Skeletal muscle satellite cell (primary cell): Measurements from ENCODE around the gene HECTD4.

Source experiments
- H3K27me3 ChIP-seq: 2 replicates; pipeline ENCODE4 v1.7.0; 2013; ENCODE audit warnings: low read length; ENCODE audit not compliant: control insufficient read depth, insufficient read depth
- H3K36me3 ChIP-seq: 2 replicates; pipeline ENCODE4 v1.7.0; 2013; ENCODE audit warnings: mild to moderate bottlenecking, control low read depth, low read length; ENCODE audit not compliant: insufficient read depth
- H3K4me1 ChIP-seq: 2 replicates; pipeline ENCODE4 v1.7.0; 2013; ENCODE audit warnings: low read length; ENCODE audit not compliant: control insufficient read depth, insufficient read depth
- H3K4me2 ChIP-seq: 2 replicates; pipeline ENCODE4 v1.7.0; 2013; ENCODE audit warnings: mild to moderate bottlenecking, low read length
- H3K4me3 ChIP-seq: 2 replicates; pipeline ENCODE4 v1.7.0; 2013; ENCODE audit warnings: low read length
- H3K9ac ChIP-seq: 2 replicates; pipeline ENCODE4 v1.7.0; 2013; ENCODE audit warnings: mild to moderate bottlenecking, low read depth, low read length, moderate library complexity
- H3K9me3 ChIP-seq: replicated peaks from 2 replicates; pipeline ENCODE4 v1.7.0; 2013; ENCODE audit warnings: mild to moderate bottlenecking, control low read depth, low read length

The HECTD4 gene

GRCh38 chr12:112314981-112315380 is 67.2 kb downstream of the HECTD4 start:
- Histone ChIP-seq H3K27me3 (no peaks in the 10 kb centered on the region), H3K4me2 (no peak overlapping the region), H3K4me1 (peaks cover 2% of the 10 kb centered on the region), H3K9me3 (no peaks in the 10 kb centered on the region), H3K9ac (no peak overlapping the region), H3K36me3 (peaks cover 21% of the 10 kb centered on the region), H3K4me3 (no peak overlapping the region)

- H3K4me3 ChIP-seq = no peak overlapping the region
- H3K4me1 ChIP-seq = peaks cover 5% of the 10 kb centered on the region
- no peak overlapping the region for H3K9ac ChIP-seq
- H3K4me2 ChIP-seq = no peak overlapping the region
- H3K36me3 ChIP-seq = peaks cover 30% of the 10 kb centered on the region
- no peaks in the 10 kb centered on the region for H3K9me3 ChIP-seq
- no peaks in the 10 kb centered on the region for H3K27me3 ChIP-seq
Measured at GRCh38 chr12:112309797-112310196, 72.4 kb downstream of the HECTD4 start.

- no peak overlapping the region for H3K4me3 ChIP-seq
- H3K4me1 ChIP-seq = peaks cover 5% of the 10 kb centered on the region
- H3K9me3 ChIP-seq = no peaks in the 10 kb centered on the region
- H3K4me2 ChIP-seq = no peak overlapping the region
- peaks cover 30% of the 10 kb centered on the region for H3K36me3 ChIP-seq
- no peaks in the 10 kb centered on the region for H3K27me3 ChIP-seq
- no peak overlapping the region for H3K9ac ChIP-seq
Measured at GRCh38 chr12:112308652-112309051, 73.6 kb downstream of the HECTD4 start.

GRCh38 chr12:112308161-112308560 is 74.1 kb downstream of the HECTD4 start:
- Histone ChIP-seq H3K27me3 (no peaks in the 10 kb centered on the region), H3K4me3 (no peak overlapping the region), H3K9me3 (no peaks in the 10 kb centered on the region), H3K4me2 (no peak overlapping the region), H3K36me3 (peaks cover 30% of the 10 kb centered on the region), H3K4me1 (peaks cover 5% of the 10 kb centered on the region), H3K9ac (no peak overlapping the region)

- H3K4me2 ChIP-seq = no peak overlapping the region
- H3K36me3 ChIP-seq = peaks cover 25% of the 10 kb centered on the region
- peaks cover 5% of the 10 kb centered on the region for H3K4me1 ChIP-seq
- H3K9ac ChIP-seq = no peak overlapping the region
- no peak overlapping the region for H3K4me3 ChIP-seq
- H3K27me3 ChIP-seq = no peaks in the 10 kb centered on the region
- H3K9me3 ChIP-seq = no peaks in the 10 kb centered on the region
Measured at GRCh38 chr12:112307317-112308011, 74.8 kb downstream of the HECTD4 start.

GRCh38 chr12:112305951-112306350 is 76.3 kb downstream of the HECTD4 start:
- Histone ChIP-seq H3K36me3 (peaks cover 29% of the 10 kb centered on the region), H3K27me3 (no peaks in the 10 kb centered on the region), H3K4me2 (no peak overlapping the region), H3K4me3 (no peak overlapping the region), H3K4me1 (peaks cover 5% of the 10 kb centered on the region), H3K9me3 (no peaks in the 10 kb centered on the region), H3K9ac (no peak overlapping the region)

GRCh38 chr12:112304436-112304835 is 77.8 kb downstream of the HECTD4 start:
- Histone ChIP-seq H3K9ac (no peak overlapping the region), H3K36me3 (peaks cover 29% of the 10 kb centered on the region), H3K4me3 (no peak overlapping the region), H3K4me1 (no peaks in the 10 kb centered on the region), H3K4me2 (no peak overlapping the region), H3K27me3 (no peaks in the 10 kb centered on the region), H3K9me3 (no peaks in the 10 kb centered on the region)

GRCh38 chr12:112303799-112304198 is 78.4 kb downstream of the HECTD4 start:
- no peaks in the 10 kb centered on the region for H3K9me3 ChIP-seq
- no peaks in the 10 kb centered on the region for H3K27me3 ChIP-seq
- H3K4me3 ChIP-seq = no peak overlapping the region
- H3K9ac ChIP-seq = no peak overlapping the region
- no peaks in the 10 kb centered on the region for H3K4me1 ChIP-seq
- H3K4me2 ChIP-seq = no peak overlapping the region
- H3K36me3 ChIP-seq = peaks cover 29% of the 10 kb centered on the region

- Histone ChIP-seq H3K4me3 (no peak overlapping the region), H3K9ac (no peak overlapping the region), H3K36me3 (peaks cover 28% of the 10 kb centered on the region), H3K4me1 (no peaks in the 10 kb centered on the region), H3K4me2 (no peak overlapping the region), H3K27me3 (no peaks in the 10 kb centered on the region), H3K9me3 (no peaks in the 10 kb centered on the region)
Measured at GRCh38 chr12:112303004-112303403, 79.2 kb downstream of the HECTD4 start.

- H3K27me3 ChIP-seq = no peaks in the 10 kb centered on the region
Measured at GRCh38 chr12:112299704-112300103, 82.5 kb downstream of the HECTD4 start.

GRCh38 chr12:112297188-112297587 is 85.0 kb downstream of the HECTD4 start:
- Histone ChIP-seq H3K9me3 (no peaks in the 10 kb centered on the region), H3K4me2 (no peak overlapping the region), H3K4me1 (no peaks in the 10 kb centered on the region), H3K9ac (no peak overlapping the region), H3K27me3 (no peaks in the 10 kb centered on the region), H3K36me3 (peaks cover 14% of the 10 kb centered on the region), H3K4me3 (no peak overlapping the region)

More at GRCh38 chr12:112299704-112300103, 82.5 kb downstream of the HECTD4 start:
- Histone ChIP-seq H3K4me2 (no peak overlapping the region), H3K9ac (no peak overlapping the region), H3K9me3 (no peaks in the 10 kb centered on the region), H3K36me3 (peaks cover 16% of the 10 kb centered on the region), H3K4me3 (no peak overlapping the region), H3K4me1 (no peaks in the 10 kb centered on the region)

- no peak overlapping the region for H3K4me3 ChIP-seq
- no peaks in the 10 kb centered on the region for H3K27me3 ChIP-seq
- no peaks in the 10 kb centered on the region for H3K9me3 ChIP-seq
- H3K4me2 ChIP-seq = no peak overlapping the region
- no peaks in the 10 kb centered on the region for H3K4me1 ChIP-seq
- H3K9ac ChIP-seq = no peak overlapping the region
- peaks cover 5% of the 10 kb centered on the region for H3K36me3 ChIP-seq
Measured at GRCh38 chr12:112296183-112296582, 86.0 kb downstream of the HECTD4 start.
